ENCODE results near the gene NSMCE1. TPM values are rescaled to one million over a fixed set of nuclear protein-coding genes. Genes with fewer than 3 reads are reported as not detected.

NSMCE1 gene
- total RNA-seq, 2 experiments from 2014 or later, result 31.9 to 33.9 TPM

DNA sequence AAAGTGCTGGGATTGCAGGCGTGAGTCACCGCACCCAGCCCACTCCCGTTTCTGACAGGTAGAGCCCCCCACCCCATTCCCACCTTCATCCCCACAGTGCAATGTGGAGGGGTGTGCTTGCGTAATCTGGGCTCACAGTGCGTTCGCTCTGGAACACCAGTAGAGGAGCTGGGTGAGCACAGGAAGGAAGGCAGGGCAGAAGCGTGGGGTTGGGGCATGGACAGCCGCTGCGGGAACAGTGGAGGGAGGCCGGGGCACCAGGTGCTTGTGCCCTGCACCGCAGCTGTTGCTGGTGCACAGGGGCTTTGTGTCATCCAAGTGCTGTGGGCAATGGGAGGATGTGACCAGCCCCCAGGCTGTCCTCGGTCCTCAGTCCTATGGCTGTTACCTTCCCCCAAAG lies 40.5 kb downstream of the NSMCE1 start:
- Histone ChIP-seq H3K4me1 (ENCODE audit: insufficient read depth, low read length) (peaks cover 69% of the 10 kb centered on the region), H3K4me3 (ENCODE audit: low read length) (no peak overlapping the region), H3K27me3 (ENCODE audit: control insufficient read depth in 1 of 2, insufficient read depth in 2 of 2, low read length in 2 of 2) (no peaks in the 10 kb centered on the region), H3K9me3 (ENCODE audit: control insufficient read depth in 1 of 2, insufficient read depth in 1 of 2, low read length in 2 of 2) (no peaks in the 10 kb centered on the region), H3K36me3 (ENCODE audit: insufficient read depth, low read length) (peaks cover 37% of the 10 kb centered on the region), H3K27ac (ENCODE audit: low read depth in 1 of 2, low read length in 2 of 2) (no peak overlapping the region)
- peaks cover 43% of the 10 kb centered on the region for H3K36me3 Mint-ChIP-seq (ENCODE audit: low read depth)
- H3K27me3 Mint-ChIP-seq, result no peaks in the 10 kb centered on the region
- intact Hi-C loops (cut with DNase I, micrococcal nuclease), result no loop called here
- no peak overlapping the region for H3K4me3 Mint-ChIP-seq
- ATAC-seq (ENCODE audit: poor library complexity), result no peak
- H3K27ac Mint-ChIP-seq, result peak overlapping the region; percentile 36
- CTCF ChIA-PET, result interaction anchor here (1.4 kb wide), 1 partner anchor 49 kb away, joined by 5 read pairs; no protein-coding TSS in a partner anchor
- H3K9me3 Mint-ChIP-seq, result no peaks in the 10 kb centered on the region
- POLR2A ChIA-PET, result interaction anchor here (1.6 kb wide), 1 partner anchor 28 kb away, joined by 4 read pairs; no protein-coding TSS in a partner anchor
- no peak for DNase-seq
- peaks cover 61% of the 10 kb centered on the region for H3K4me1 Mint-ChIP-seq (ENCODE audit: low read depth)
- no peak for TF ChIP-seq CTCF (IDR thresholded peaks at IDR 0.05)

DNA sequence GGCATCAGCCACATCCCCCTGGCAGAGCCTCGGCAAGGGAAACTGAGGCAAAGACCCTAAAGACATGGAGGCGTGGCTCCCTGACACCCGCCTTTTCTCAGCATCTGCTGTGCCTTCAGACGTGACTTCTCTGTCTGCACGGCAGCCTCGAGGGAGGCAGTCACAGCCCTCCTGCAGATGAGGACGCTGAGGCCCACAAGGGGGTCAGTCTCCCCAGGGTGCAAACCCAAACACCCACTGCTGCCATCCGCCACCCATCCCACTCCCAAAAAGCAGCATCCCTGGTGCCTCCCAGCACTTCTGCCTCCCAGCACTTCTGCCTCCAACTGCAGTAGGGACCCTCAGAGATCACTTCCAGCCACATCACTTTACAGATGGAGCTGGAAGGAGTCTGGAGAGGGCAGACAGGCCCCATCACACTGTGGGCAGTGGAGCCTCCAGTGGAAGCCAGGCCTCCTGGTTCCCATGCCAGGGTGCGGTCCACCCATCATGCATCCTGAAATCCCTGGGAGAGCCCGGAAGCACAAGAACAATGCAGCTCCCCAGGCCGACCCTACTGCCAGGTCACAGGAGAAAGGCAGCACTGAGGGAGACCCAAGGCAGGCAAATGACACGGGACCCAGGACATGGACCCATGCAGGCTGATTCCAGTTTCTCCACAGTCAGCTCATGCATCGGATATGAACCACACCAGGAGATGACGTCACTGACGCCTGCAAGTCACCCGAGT lies 41.4 kb downstream of the NSMCE1 start:
- peaks cover 36% of the 10 kb centered on the region for H3K36me3 Mint-ChIP-seq (ENCODE audit: low read depth)
- peak overlapping the region; percentile 84 for H3K27ac Mint-ChIP-seq

GRCh38 chr16:27226476-27226875 lies 42.1 kb downstream of the NSMCE1 start:
- peaks cover 36% of the 10 kb centered on the region for H3K36me3 Mint-ChIP-seq (ENCODE audit: low read depth)
- CTCF ChIA-PET, result interaction anchor here (0.7 to 2.0 kb wide), 4 partner anchors 8 to 129 kb away, joined by 3 to 8 read pairs (median 4); no protein-coding TSS in a partner anchor
- POLR2A ChIA-PET, result interaction anchor here (0.9 to 2.9 kb wide), 2 partner anchors 23 to 31 kb away, joined by 3 to 14 read pairs; partner anchors contain the start of gene KDM8

More for the DNA sequence above, 41.4 kb downstream of the NSMCE1 start:
- Histone ChIP-seq H3K4me1 (ENCODE audit: insufficient read depth, low read length) (peaks cover 60% of the 10 kb centered on the region), H3K27ac (ENCODE audit: low read depth in 1 of 2, low read length in 2 of 2) (peak overlapping the region in 1 of 2 donors; percentile 43), H3K27me3 (ENCODE audit: control insufficient read depth in 1 of 2, insufficient read depth in 2 of 2, low read length in 2 of 2) (no peaks in the 10 kb centered on the region), H3K4me3 (ENCODE audit: low read length) (no peak overlapping the region), H3K9me3 (ENCODE audit: control insufficient read depth in 1 of 2, insufficient read depth in 1 of 2, low read length in 2 of 2) (no peaks in the 10 kb centered on the region), H3K36me3 (ENCODE audit: insufficient read depth, low read length) (peaks cover 39% of the 10 kb centered on the region)
- no peaks in the 10 kb centered on the region for H3K27me3 Mint-ChIP-seq
- intact Hi-C loops (cut with DNase I, micrococcal nuclease), result loop anchor here in 1 of 2 experiments (2.0 kb wide), 1 partner anchor 20 kb away; no protein-coding TSS in a partner anchor
- DNase-seq (no peak), ATAC-seq (ENCODE audit: poor library complexity) (no peak)
- ChIA-PET CTCF (interaction anchor here (0.8 to 1.4 kb wide), 2 partner anchors 48 to 141 kb away, joined by 3 to 5 read pairs; no protein-coding TSS in a partner anchor), POLR2A (interaction anchor here (1.6 to 2.9 kb wide), 2 partner anchors 24 to 27 kb away, joined by 4 to 14 read pairs; partner anchors contain the start of gene KDM8)
- H3K4me1 Mint-ChIP-seq (ENCODE audit: low read depth), result peaks cover 52% of the 10 kb centered on the region
- no peaks in the 10 kb centered on the region for H3K9me3 Mint-ChIP-seq
- no peak for TF ChIP-seq CTCF (IDR thresholded peaks at IDR 0.05)
- H3K4me3 Mint-ChIP-seq, result peak overlapping the region; percentile 20

More at GRCh38 chr16:27226476-27226875, 42.1 kb downstream of the NSMCE1 start:
- peaks cover 46% of the 10 kb centered on the region for H3K4me1 Mint-ChIP-seq (ENCODE audit: low read depth)
- Histone ChIP-seq H3K27me3 (ENCODE audit: control insufficient read depth in 1 of 2, insufficient read depth in 2 of 2, low read length in 2 of 2) (no peaks in the 10 kb centered on the region), H3K4me1 (ENCODE audit: insufficient read depth, low read length) (peaks cover 54% of the 10 kb centered on the region), H3K4me3 (ENCODE audit: low read length) (no peak overlapping the region), H3K27ac (ENCODE audit: low read depth in 1 of 2, low read length in 2 of 2) (peak overlapping the region in 1 of 2 donors; percentile 43), H3K36me3 (ENCODE audit: insufficient read depth, low read length) (peaks cover 39% of the 10 kb centered on the region), H3K9me3 (ENCODE audit: control insufficient read depth in 1 of 2, insufficient read depth in 1 of 2, low read length in 2 of 2) (no peaks in the 10 kb centered on the region)
- DNase-seq (no peak), ATAC-seq (ENCODE audit: poor library complexity) (no peak)
- H3K27me3 Mint-ChIP-seq, result no peaks in the 10 kb centered on the region
- no peaks in the 10 kb centered on the region for H3K9me3 Mint-ChIP-seq
- peak overlapping the region; percentile 84 for H3K27ac Mint-ChIP-seq
- intact Hi-C loops (cut with DNase I, micrococcal nuclease), result loop anchor here in 1 of 2 experiments (2.0 kb wide), 1 partner anchor 20 kb away; no protein-coding TSS in a partner anchor
- no peak for TF ChIP-seq CTCF (IDR thresholded peaks at IDR 0.05)
- peak overlapping the region; percentile 55 for H3K4me3 Mint-ChIP-seq

Data from CD4-positive, alpha-beta T cell (primary cell).